H1 (cell line): ENCODE results near the gene GLUD1. TPM values are rescaled to one million over a fixed set of nuclear protein-coding genes. Genes with fewer than 3 reads are reported as not detected.
"Not testable (repeated sequence)": the region's sequence is repeated elsewhere in the genome, so short reads cannot be mapped to it uniquely, and the experiment has no call there.

Experiments
- CTCF ChIA-PET: fragments of 300-600 bp; sonication (Branson Sonifier 250); formaldehyde crosslinking; loops from one replicate; lab custom pipeline; 2021; ENCODE audit not compliant: partially characterized antibody; lab: Charles Lee
- POLR2A ChIA-PET: fragments of 300-600 bp; sonication (Branson Sonifier 250); formaldehyde crosslinking; loops from one replicate; lab custom pipeline; 2021; ENCODE audit warnings: inconsistent platforms; ENCODE audit not compliant: partially characterized antibody; lab: Charles Lee
- DNase-seq, 2 experiments: peaks; one replicate each; pipeline versions ENCODE4 v3.0.0 to v3.0.0-alpha.2; 2010 to 2022; ENCODE audit warnings: low spot score in 2 of 2, low read depth in 1 of 2, mixed read lengths in 1 of 2
- FAIRE-seq: peaks from 2 replicates; lab custom pipeline; 2011; peaks lifted over from hg19 to GRCh38; lab: Jason Lieb, UNC
- H2AFZ ChIP-seq: 2 replicates; pipeline ENCODE4 v1.8.1; 2012; ENCODE audit warnings: low read length, inconsistent platforms
- H2AK5ac ChIP-seq: 2 replicates; pipeline ENCODE4 v1.6.1; 2013; ENCODE audit warnings: low read depth, low read length
- H2BK120ac ChIP-seq: replicated peaks from 2 replicates; pipeline ENCODE3; 2013; ENCODE audit warnings: low read depth, low read length, inconsistent platforms
- H2BK12ac ChIP-seq: 2 replicates; pipeline ENCODE4 v1.6.1; 2013; ENCODE audit warnings: low read depth, low read length
- H2BK15ac ChIP-seq: 2 replicates; pipeline ENCODE4 v1.6.1; 2013; ENCODE audit warnings: low read length
- H2BK20ac ChIP-seq: 2 replicates; pipeline ENCODE4 v1.6.1; 2013; ENCODE audit warnings: low read length
- H2BK5ac ChIP-seq: 2 replicates; pipeline ENCODE4 v1.6.1; 2013; ENCODE audit warnings: low read depth, low read length
- H3K14ac ChIP-seq: 2 replicates; pipeline ENCODE4 v1.6.1; 2013; ENCODE audit warnings: inconsistent platforms; ENCODE audit not compliant: insufficient read length
- H3K18ac ChIP-seq: 2 replicates; pipeline ENCODE4 v1.6.1; 2013; ENCODE audit warnings: low read length; ENCODE audit errors: extremely low read depth
- H3K23ac ChIP-seq: 2 replicates; pipeline ENCODE4 v1.6.1; 2013; ENCODE audit warnings: inconsistent platforms; ENCODE audit not compliant: insufficient read length
- H3K23me2 ChIP-seq: 2 replicates; pipeline ENCODE4 v1.6.1; 2013; ENCODE audit warnings: low read depth, low read length
- H3K27ac ChIP-seq: 2 replicates; pipeline ENCODE4 v1.6.1; 2011; ENCODE audit warnings: low read depth, low read length, inconsistent platforms
- H3K27me3 ChIP-seq, 4 experiments: replicated peaks in 1 of 4; 1 replicate in 1 of 4; 2 replicates in 3 of 4; pipeline versions ENCODE4 v1.6.1 to v1.8.1; 2011 to 2013; ENCODE audit warnings: low read length in 3 of 4, mild to moderate bottlenecking in 3 of 4, inconsistent platforms in 2 of 4, mixed read lengths in 2 of 4, moderate library complexity in 1 of 4; ENCODE audit not compliant: control insufficient read depth in 3 of 4, insufficient read depth in 3 of 4; ENCODE audit errors: extremely low read depth in 1 of 4
- H3K36me3 ChIP-seq, 4 experiments: 2 replicates each; pipeline versions ENCODE4 v1.6.1 to v1.8.1; 2011 to 2013; ENCODE audit warnings: mild to moderate bottlenecking in 4 of 4, low read length in 3 of 4, moderate library complexity in 2 of 4, control low read depth in 1 of 4, inconsistent platforms in 1 of 4; ENCODE audit not compliant: insufficient read depth in 4 of 4, control insufficient read depth in 2 of 4
- H3K4ac ChIP-seq: replicated peaks from 2 replicates; pipeline ENCODE3; 2013; ENCODE audit warnings: low read length, low read depth, mixed read lengths, inconsistent platforms; ENCODE audit not compliant: insufficient read length
- H3K4me1 ChIP-seq, 4 experiments: replicated peaks in 1 of 4; 1 replicate in 1 of 4; 2 replicates in 3 of 4; pipeline versions ENCODE4 v1.6.1 to v1.8.1; 2011 to 2013; ENCODE audit warnings: low read length in 3 of 4, inconsistent platforms in 2 of 4, mixed read lengths in 1 of 4; ENCODE audit not compliant: insufficient read depth in 4 of 4, control insufficient read depth in 3 of 4
- H3K4me2 ChIP-seq, 2 experiments: 2 replicates each; pipeline versions ENCODE4 v1.6.1 to v1.8.1; 2011 to 2013; ENCODE audit warnings: low read depth in 2 of 2, low read length in 2 of 2, control low read depth in 1 of 2, inconsistent platforms in 1 of 2, mild to moderate bottlenecking in 1 of 2; ENCODE audit not compliant: insufficient read depth in 1 of 2
- H3K4me3 ChIP-seq, 4 experiments: fragments of 200-600, 300-600 bp in 1 of 4; sonication (generic), shearing (Covaris generic), sonication (Bioruptor Twin) in 1 of 4; 2 replicates each; pipeline versions ENCODE4 v1.5.1 to v1.8.1; 2011 to 2016; ENCODE audit warnings: low read length in 4 of 4, low read depth in 3 of 4, control low read depth in 2 of 4, inconsistent platforms in 2 of 4, mild to moderate bottlenecking in 2 of 4, mixed read lengths in 1 of 4, moderate library complexity in 1 of 4; ENCODE audit not compliant: insufficient read depth in 2 of 4; ENCODE audit errors: extremely low read depth in 1 of 4
- H3K56ac ChIP-seq: replicated peaks from 2 replicates; pipeline ENCODE3; 2013; ENCODE audit warnings: low read depth, mild to moderate bottlenecking, mixed read lengths, low read length, inconsistent platforms; ENCODE audit not compliant: insufficient read length
- H3K79me1 ChIP-seq: 2 replicates; pipeline ENCODE4 v1.6.1; 2013; ENCODE audit warnings: low read depth, low read length, control low read depth
- H3K79me2 ChIP-seq, 2 experiments: 2 replicates each; pipeline versions ENCODE4 v1.6.1 to v1.8.1; 2012 to 2013; ENCODE audit warnings: low read length in 2 of 2, mild to moderate bottlenecking in 2 of 2, inconsistent platforms in 1 of 2; ENCODE audit not compliant: insufficient read depth in 2 of 2, control insufficient read depth in 1 of 2
- H3K9ac ChIP-seq, 4 experiments: replicated peaks in 1 of 4; 1 replicate in 1 of 4; 2 replicates in 3 of 4; pipeline versions ENCODE4 v1.6.1 to v1.8.1; 2011 to 2013; ENCODE audit warnings: low read depth in 3 of 4, low read length in 3 of 4, control low read depth in 2 of 4, mild to moderate bottlenecking in 2 of 4, moderate library complexity in 2 of 4, inconsistent platforms in 1 of 4; ENCODE audit errors: extremely low read depth in 1 of 4
- H3K9me3 ChIP-seq, 2 experiments: 2 replicates each; pipeline versions ENCODE4 v1.6.1 to v1.8.1; 2012 to 2013; ENCODE audit warnings: mild to moderate bottlenecking in 2 of 2, moderate library complexity in 2 of 2, control low read depth in 1 of 2, inconsistent platforms in 1 of 2, low read depth in 1 of 2, low read length in 1 of 2, mixed read lengths in 1 of 2; ENCODE audit not compliant: insufficient read depth in 2 of 2
- H4K20me1 ChIP-seq, 2 experiments: replicated peaks in 1 of 2; 2 replicates each; pipeline versions ENCODE3 to v1.8.1; 2011 to 2013; ENCODE audit warnings: inconsistent platforms in 2 of 2, low read length in 2 of 2, mild to moderate bottlenecking in 1 of 2; ENCODE audit not compliant: insufficient read depth in 2 of 2, control insufficient read depth in 1 of 2
- H4K5ac ChIP-seq: 2 replicates; pipeline ENCODE4 v1.6.1; 2013; ENCODE audit warnings: low read length, low read depth, mixed read lengths, inconsistent platforms; ENCODE audit not compliant: insufficient read length
- H4K8ac ChIP-seq: 2 replicates; pipeline ENCODE4 v1.8.0; 2013; ENCODE audit warnings: mild to moderate bottlenecking, moderate library complexity, low read length, inconsistent platforms; ENCODE audit not compliant: insufficient read depth; ENCODE audit errors: extremely low read depth
- H4K91ac ChIP-seq: replicated peaks from 2 replicates; pipeline ENCODE3; 2013; ENCODE audit warnings: low read length, mixed read lengths, inconsistent platforms; ENCODE audit not compliant: insufficient read length
- WGBS, 2 experiments: shearing (Covaris generic) in 1 of 2; methylation state at CpG; one replicate each; pipeline versions ENCODE4 v1.1.6 to v1.1.7; 2013 to 2015; ENCODE audit warnings: low lambda C conversion rate in 2 of 2, mixed read lengths in 2 of 2, inconsistent platforms in 1 of 2, low coverage in 1 of 2, missing lambda C conversion rate in 1 of 2; ENCODE audit not compliant: insufficient replicate concordance in 2 of 2, insufficient coverage in 1 of 2, insufficient read length in 1 of 2; ENCODE audit errors: extremely low coverage in 1 of 2, missing lambda C conversion rate in 1 of 2; 5-methylcytosine and 5-hydroxymethylcytosine counted together
- polyA plus RNA-seq, 7 experiments: library from polyadenylated mRNA; depleted of rRNA in 3 of 7; stranded (reverse) in 5 of 7; unstranded in 2 of 7; fragments of >200 nt in 5 of 7; fragments of 200-250 nt in 2 of 7; gene quantifications; 1 replicate in 5 of 7; 2 replicates in 1 of 7; 4 replicates in 1 of 7; pipeline versions ENCODE4 v1.2.1 to v1.2.3, GENCODE V29; 2011 to 2013; ENCODE audit warnings: missing spikeins in 2 of 7, mixed read lengths in 2 of 7
- total RNA-seq: library from RNA; stranded (reverse); fragmentation: NEBNext Ultra II Directional; extraction: Animal tissue kit (Norgen Biotek cat#: 25700); gene quantifications from 2 replicates; pipeline ENCODE4 v1.2.1, GENCODE V29; 2021

GLUD1 gene
- total and polyA plus RNA-seq, 2 of the 8 experiments (the other 6 are each of a cell fraction or from before 2014, with no cell fraction given): 41.0 to 96.2 TPM

DNA sequence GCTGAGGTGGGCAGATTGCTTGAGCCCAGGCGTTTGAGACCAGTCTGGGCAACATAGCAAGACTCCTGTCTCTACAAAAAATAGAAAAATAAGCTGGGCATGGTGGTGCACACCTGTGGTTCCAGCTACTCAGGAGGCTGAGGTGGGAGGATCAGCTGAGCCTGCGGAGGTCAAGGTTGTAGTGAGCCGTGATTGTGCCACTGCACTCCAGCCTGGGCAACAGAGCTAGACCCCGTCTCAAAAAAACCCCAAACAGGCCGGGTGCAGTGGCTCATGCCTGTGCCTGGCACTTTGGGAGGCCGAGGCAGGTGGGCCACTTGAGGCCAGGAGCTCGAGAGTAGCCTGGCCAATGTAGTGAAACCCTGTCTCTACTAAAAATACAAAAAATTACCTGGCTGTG is 51.1 kb downstream of the GLUD1 start:
- not testable (repeated sequence) for H2AK5ac ChIP-seq, H3K9me3 ChIP-seq, H4K20me1 ChIP-seq, H2BK12ac ChIP-seq, H3K4me3 ChIP-seq, H2BK120ac ChIP-seq, H3K4ac ChIP-seq, H3K23ac ChIP-seq, H3K4me2 ChIP-seq, H2BK20ac ChIP-seq, H3K79me1 ChIP-seq, H3K27me3 ChIP-seq, DNase-seq, H3K14ac ChIP-seq, H2BK15ac ChIP-seq, H3K18ac ChIP-seq, H3K36me3 ChIP-seq, H3K56ac ChIP-seq, H3K79me2 ChIP-seq, H2BK5ac ChIP-seq, H2AFZ ChIP-seq, H3K27ac ChIP-seq, H3K23me2 ChIP-seq, H4K8ac ChIP-seq, H4K91ac ChIP-seq, FAIRE-seq, H3K4me1 ChIP-seq, H4K5ac ChIP-seq, H3K9ac ChIP-seq
- CTCF ChIA-PET: interaction anchor here (1.1 to 1.6 kb wide), 4 partner anchors 77 to 105 kb away, joined by 3 to 5 read pairs (median 4); no protein-coding TSS in a partner anchor
- POLR2A ChIA-PET: interaction anchor here (1.2 to 1.9 kb wide), 2 partner anchors 10 to 365 kb away, joined by 3 to 4 read pairs; no protein-coding TSS in a partner anchor
- WGBS, 2 experiments: 77% methylated on average over 7 of the region's 7 CpGs; no CpG with 5 or more reads in 1 of the 2 experiments
